Measurements from ENCODE around the gene C11orf91. TPM values are rescaled to one million over a fixed set of nuclear protein-coding genes. Genes with fewer than 3 reads are reported as not detected.

The C11orf91 gene
- total RNA-seq, 1 experiment from 2014 or later, result 1.3 TPM

GRCh38 chr11:33699515-33700062 lies 1.0 kb downstream of the C11orf91 start:
- in situ Hi-C loops (cut with HindIII; ENCODE audit: low pct_unique_long_range_greater_than_20kb, low sequenced_read_pairs) (no loop called here), intact Hi-C loops (cut with micrococcal nuclease; ENCODE audit: unreplicated experiment) (no loop called here)
- TF ChIP-seq SIN3A (IDR thresholded peaks at IDR 0.05; ENCODE audit: borderline replicate concordance, insufficient read depth, low read depth, low read length), result no peak
- TF ChIP-seq POLR2AphosphoS5 (IDR thresholded peaks at IDR 0.05; ENCODE audit: low read depth, low read length), result no peak
- TF ChIP-seq, protein P1, sequence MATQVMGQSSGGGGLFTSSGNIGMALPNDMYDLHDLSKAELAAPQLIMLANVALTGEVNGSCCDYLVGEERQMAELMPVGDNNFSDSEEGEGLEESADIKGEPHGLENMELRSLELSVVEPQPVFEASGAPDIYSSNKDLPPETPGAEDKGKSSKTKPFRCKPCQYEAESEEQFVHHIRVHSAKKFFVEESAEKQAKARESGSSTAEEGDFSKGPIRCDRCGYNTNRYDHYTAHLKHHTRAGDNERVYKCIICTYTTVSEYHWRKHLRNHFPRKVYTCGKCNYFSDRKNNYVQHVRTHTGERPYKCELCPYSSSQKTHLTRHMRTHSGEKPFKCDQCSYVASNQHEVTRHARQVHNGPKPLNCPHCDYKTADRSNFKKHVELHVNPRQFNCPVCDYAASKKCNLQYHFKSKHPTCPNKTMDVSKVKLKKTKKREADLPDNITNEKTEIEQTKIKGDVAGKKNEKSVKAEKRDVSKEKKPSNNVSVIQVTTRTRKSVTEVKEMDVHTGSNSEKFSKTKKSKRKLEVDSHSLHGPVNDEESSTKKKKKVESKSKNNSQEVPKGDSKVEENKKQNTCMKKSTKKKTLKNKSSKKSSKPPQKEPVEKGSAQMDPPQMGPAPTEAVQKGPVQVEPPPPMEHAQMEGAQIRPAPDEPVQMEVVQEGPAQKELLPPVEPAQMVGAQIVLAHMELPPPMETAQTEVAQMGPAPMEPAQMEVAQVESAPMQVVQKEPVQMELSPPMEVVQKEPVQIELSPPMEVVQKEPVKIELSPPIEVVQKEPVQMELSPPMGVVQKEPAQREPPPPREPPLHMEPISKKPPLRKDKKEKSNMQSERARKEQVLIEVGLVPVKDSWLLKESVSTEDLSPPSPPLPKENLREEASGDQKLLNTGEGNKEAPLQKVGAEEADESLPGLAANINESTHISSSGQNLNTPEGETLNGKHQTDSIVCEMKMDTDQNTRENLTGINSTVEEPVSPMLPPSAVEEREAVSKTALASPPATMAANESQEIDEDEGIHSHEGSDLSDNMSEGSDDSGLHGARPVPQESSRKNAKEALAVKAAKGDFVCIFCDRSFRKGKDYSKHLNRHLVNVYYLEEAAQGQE (IDR thresholded peaks at IDR 0.05; ENCODE audit: insufficient read depth in 1 of 2, low read depth in 2 of 2, low read length in 1 of 2), result no peak
- TF ChIP-seq TCF7L2 (IDR thresholded peaks at IDR 0.05; ENCODE audit: low read depth, low read length), result no peak
- H3K27me3 ChIP-seq (ENCODE audit: control insufficient read depth, insufficient read depth, low read length), result no peaks in the 10 kb centered on the region
- peaks cover 91% of the 10 kb centered on the region for H3K4me1 ChIP-seq (ENCODE audit: control insufficient read depth, insufficient read depth, low read length)
- no TSS peak for BruUV-seq (replicated peaks)
- no peak for ATAC-seq
- ChIA-PET POLR2A (interaction anchor here (0.9 to 2.7 kb wide), 4 partner anchors 8 to 36 kb away, joined by 3 to 12 read pairs (median 4); partner anchors contain the start of gene CD59), CTCF (interaction anchor here (1.1 to 2.1 kb wide), 2 partner anchors 43 to 338 kb away, joined by 4 to 6 read pairs; no protein-coding TSS in a partner anchor)
- DNase-seq (ENCODE audit: low read depth, low spot score), result no peak
- H3K36me3 ChIP-seq (ENCODE audit: control insufficient read depth, insufficient read depth, low read length), result no peaks in the 10 kb centered on the region
- peak overlapping the region; percentile 94 for H3K27ac ChIP-seq (ENCODE audit: low read length)
- no peaks in the 10 kb centered on the region for H3K9me3 ChIP-seq (ENCODE audit: control insufficient read depth, insufficient read depth, low read depth, low read length)
- H3K4me3 ChIP-seq (ENCODE audit: low read depth in 2 of 2, low read length in 2 of 2), result peak overlapping the region in 1 of 2 experiments; percentile 26; a peak in 1 of 4 replicates

GRCh38 chr11:33698921-33699320 lies 1.7 kb downstream of the C11orf91 start:
- BruUV-seq (replicated peaks), result no TSS peak
- TF ChIP-seq POLR2AphosphoS5 (IDR thresholded peaks at IDR 0.05; ENCODE audit: low read depth, low read length) (no peak), TCF7L2 (IDR thresholded peaks at IDR 0.05; ENCODE audit: low read depth, low read length) (no peak), SIN3A (IDR thresholded peaks at IDR 0.05; ENCODE audit: borderline replicate concordance, insufficient read depth, low read depth, low read length) (no peak), CTCF (IDR thresholded peaks at IDR 0.05) (no peak)
- TF ChIP-seq, protein P1 (IDR thresholded peaks at IDR 0.05; ENCODE audit: insufficient read depth in 1 of 2, low read depth in 2 of 2, low read length in 1 of 2), result no peak
- Histone ChIP-seq H3K27ac (ENCODE audit: low read length) (peak overlapping the region; percentile 94), H3K36me3 (ENCODE audit: control insufficient read depth, insufficient read depth, low read length) (no peaks in the 10 kb centered on the region), H3K4me3 (ENCODE audit: low read depth in 2 of 2, low read length in 2 of 2) (no peak overlapping the region), H3K27me3 (ENCODE audit: control insufficient read depth, insufficient read depth, low read length) (no peaks in the 10 kb centered on the region), H3K4me1 (ENCODE audit: control insufficient read depth, insufficient read depth, low read length) (peaks cover 91% of the 10 kb centered on the region), H3K9me3 (ENCODE audit: control insufficient read depth, insufficient read depth, low read depth, low read length) (no peaks in the 10 kb centered on the region)
- no peak for ATAC-seq
- CTCF ChIA-PET, result no interaction called here
- in situ Hi-C loops (cut with HindIII; ENCODE audit: low pct_unique_long_range_greater_than_20kb, low sequenced_read_pairs) (no loop called here), intact Hi-C loops (cut with micrococcal nuclease; ENCODE audit: unreplicated experiment) (no loop called here)
- DNase-seq (ENCODE audit: low read depth, low spot score), result no peak
- POLR2A ChIA-PET, result no interaction called here
